ENCODE results near the gene C11orf91. TPM values are rescaled to one million over a fixed set of nuclear protein-coding genes. Genes with fewer than 3 reads are reported as not detected.
"Not testable (repeated sequence)": the region's sequence is repeated elsewhere in the genome, so short reads cannot be mapped to it uniquely, and the experiment has no call there.

C11orf91 gene
- total RNA-seq, 2 donors from 2014 or later = not detected

DNA sequence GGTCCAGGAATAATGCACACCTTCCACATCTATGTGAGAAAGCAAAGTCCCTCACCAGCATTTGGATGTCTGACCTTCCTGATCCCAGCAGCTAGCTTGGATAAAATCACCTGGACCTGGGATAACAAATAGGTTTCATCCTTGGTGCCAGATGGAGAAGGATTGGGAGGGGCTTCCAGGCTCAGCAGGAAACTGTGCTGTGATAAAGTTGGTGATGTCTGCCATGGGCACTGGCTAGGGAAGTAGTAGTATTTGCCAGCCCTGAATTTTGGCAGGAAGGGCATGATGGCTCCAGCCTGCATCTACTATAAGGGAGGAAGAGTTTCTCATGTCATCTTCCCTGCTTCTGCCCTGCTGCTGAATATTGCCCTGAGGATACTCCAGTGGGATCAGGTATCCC lies 37.5 kb downstream of the C11orf91 start:
- intact Hi-C loops (cut with DNase I, micrococcal nuclease) = no loop called here
- DNase-seq (no peak), ATAC-seq (no peak)

DNA sequence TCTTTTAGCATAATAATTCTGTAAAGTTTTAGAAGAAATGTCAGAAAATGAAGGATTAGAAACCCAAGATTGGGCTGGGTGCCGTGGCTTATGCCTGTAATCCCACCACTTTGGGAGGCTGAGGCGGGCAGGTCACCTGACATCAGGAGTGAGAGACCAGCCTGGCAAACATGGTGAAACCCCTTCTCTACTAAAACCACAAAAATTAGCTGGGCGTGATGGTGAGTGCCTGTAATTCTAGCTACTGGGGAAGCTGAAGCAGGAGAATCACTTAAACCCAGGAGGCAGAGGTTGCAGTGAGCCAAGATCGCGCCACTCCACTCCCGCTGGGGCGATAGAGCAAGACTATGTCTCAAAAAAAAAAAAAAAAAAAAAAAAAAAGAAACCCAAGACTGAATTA lies 39.1 kb downstream of the C11orf91 start:
- DNase-seq, ATAC-seq: not testable (repeated sequence)

DNA sequence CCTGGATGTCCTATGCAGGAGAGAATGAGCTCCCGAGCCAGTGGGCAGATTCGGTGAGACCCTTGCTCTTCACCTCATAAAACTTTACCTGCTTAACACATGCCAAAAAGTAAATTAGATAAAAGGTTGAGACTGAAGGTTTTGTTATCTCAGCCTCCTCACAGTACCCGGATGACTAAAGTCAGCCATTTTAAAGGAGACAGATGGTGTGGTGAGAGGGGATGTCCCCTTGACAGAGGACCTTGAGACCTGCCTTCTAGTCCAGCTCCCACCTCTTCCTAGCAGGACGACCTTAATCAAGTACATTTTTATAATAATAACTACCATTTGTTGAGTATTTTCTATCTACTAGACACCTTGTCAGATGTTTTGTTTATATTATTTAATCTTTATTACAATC lies 39.7 kb downstream of the C11orf91 start:
- no peak for ATAC-seq

More for the DNA sequence above, 39.1 kb downstream of the C11orf91 start:
- intact Hi-C loops (cut with DNase I, micrococcal nuclease) = not testable (repeated sequence)

DNA sequence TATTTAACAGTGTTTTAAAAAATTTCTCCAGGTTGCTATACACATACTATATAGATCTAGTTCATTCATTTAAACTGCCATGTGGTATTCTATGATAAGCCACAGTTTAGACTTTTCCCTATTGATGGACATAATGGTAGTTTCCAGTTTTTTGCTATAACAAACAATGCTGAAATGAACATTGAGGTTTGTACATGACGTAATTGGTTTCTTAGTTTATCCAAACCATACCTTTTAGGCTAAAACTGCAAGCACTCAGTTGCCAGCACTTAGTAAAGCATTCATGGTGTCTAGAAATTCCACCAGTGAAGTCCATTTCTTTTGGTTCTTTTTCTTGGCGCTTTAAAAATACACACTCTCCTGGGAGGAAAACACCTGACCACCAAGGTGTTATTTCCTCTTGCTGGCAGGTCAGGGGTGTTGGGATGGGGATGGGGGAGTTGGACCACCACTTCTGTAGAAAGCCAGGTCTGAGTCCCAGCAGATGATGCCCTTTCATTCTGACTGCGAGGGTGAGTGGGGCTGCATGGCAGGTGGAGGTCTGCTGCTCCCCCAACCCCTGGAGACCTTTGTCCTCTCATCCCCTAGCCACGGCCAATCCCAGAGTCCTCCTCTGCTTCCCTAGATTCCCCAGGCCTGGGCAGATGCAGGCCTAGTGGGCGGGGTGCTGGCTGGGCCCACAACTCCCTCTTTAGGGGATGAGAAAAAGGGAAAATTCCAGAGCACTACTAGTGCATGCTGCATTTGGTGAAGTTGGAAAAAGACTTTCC lies 41.1 kb downstream of the C11orf91 start:
- ATAC-seq (no peak), DNase-seq (no peak)
- intact Hi-C loops (cut with DNase I, micrococcal nuclease) = no loop called here

More for the DNA sequence above, 39.7 kb downstream of the C11orf91 start:
- no peak for DNase-seq
- intact Hi-C loops (cut with DNase I, micrococcal nuclease) = no loop called here

DNA sequence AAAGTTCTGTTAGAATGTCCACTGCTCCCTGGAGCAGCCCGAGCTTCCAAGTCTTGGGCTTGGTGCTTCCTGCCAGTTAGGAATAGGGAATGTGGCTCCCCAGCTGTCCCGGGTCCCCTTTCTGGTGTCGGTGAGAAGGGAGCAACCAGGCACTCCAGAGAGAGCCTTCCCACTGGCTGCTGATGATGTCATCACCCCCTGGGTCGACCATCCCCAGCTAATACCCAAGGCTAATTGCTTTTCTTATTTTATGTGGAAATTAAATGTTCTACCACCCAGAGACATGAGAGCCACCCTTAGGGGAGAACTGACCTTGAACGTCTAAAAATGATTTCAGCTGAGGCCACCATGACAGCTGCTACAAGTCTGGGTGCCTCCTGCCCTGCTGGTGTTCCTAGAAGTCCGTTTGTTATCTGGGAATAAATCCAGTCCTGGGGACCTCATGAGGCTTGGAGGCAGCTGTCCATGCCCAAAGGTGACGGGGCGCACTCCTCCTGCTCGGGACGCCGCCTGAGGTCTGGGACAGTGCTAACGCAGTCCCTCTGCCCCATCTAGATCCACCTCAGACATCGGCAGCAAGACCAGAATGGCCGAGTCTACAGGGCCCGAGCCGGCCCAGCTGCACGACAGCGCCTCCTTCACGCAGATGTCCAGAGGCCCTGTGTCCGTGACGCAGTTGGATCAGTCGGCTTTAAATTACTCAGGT lies 42.3 kb downstream of the C11orf91 start:
- ATAC-seq (no peak), DNase-seq (no peak)
- intact Hi-C loops (cut with DNase I, micrococcal nuclease) = no loop called here

DNA sequence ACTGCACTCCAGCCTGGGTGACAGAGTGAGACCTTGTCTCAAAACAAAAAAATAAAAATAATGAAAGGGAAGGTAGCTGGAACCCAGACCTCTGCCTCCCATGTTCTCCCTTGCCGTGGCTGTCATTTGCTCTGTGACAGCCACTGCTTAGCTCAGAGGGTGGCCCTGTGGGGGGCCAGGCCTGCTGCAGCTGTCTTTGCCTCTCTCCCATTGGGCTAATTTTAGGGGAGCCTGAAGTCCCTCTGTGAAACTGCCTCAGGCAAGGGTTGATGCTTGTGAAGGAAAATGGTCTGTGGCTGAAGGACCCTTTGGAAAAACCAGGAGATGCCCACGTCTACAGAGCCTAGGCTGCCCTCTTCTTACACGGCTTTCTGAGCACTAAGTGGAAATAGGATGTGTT lies 42.9 kb downstream of the C11orf91 start:
- ATAC-seq = no peak
- intact Hi-C loops (cut with DNase I, micrococcal nuclease) = no loop called here
- DNase-seq = no peak

DNA sequence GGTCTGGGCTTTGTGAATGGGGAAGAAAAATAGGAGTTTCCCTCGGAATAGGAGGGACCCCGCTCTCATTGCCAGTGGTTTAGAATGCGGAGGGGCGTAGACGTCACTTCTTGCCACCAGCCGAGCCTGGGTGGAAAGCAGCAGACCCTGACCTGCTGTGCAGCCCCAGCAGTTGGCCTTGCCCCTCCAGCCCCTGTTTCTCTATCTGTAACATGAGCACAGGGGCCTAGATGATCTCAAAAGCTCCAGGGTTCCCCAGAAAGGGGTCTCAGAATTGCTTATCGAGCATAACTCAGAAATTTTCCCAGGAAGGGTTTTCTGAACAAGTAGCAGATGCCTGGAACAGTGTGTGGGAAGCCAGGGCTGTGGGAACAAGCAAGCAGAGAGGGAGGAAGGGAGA lies 43.9 kb downstream of the C11orf91 start:
- DNase-seq (no peak), ATAC-seq (no peak)
- intact Hi-C loops (cut with DNase I, micrococcal nuclease) = no loop called here

DNA sequence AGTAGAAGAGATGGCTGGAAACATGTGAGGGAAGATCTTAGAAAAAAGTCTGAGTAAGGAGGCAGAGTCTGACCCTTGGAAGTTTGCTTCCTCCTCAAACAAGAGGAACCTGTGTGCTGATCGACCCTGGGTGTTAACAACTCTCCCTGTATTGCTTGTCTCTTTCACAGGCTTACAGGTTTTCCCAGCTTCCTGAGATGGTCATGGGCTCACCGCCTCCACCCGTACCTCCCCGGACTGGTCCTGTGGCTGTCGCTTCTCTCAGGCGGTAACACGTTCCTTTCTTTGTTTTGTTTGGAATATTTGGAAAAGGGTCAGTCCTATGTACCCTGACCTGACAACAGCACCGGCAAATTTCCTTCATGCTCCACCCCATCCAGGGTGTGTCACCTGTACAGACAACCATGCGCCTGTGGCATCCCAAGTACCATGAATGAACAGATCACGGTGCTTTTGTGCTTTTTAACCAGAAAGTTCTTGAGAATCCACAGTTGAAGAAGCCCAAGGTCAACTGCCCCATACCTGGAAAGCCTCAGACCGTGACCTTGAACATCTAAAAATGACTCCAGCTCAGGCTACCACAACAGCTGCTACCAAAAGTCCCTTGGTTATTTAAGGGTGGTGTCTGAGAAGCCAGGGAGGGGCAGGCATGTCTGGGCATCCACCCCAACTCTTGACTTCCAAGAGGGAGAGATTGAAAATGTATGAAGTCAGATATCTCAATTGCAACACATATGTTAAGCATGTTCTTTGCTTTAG lies 44.6 kb downstream of the C11orf91 start:
- ATAC-seq = no peak
- intact Hi-C loops (cut with DNase I, micrococcal nuclease) = no loop called here
- no peak for DNase-seq

DNA sequence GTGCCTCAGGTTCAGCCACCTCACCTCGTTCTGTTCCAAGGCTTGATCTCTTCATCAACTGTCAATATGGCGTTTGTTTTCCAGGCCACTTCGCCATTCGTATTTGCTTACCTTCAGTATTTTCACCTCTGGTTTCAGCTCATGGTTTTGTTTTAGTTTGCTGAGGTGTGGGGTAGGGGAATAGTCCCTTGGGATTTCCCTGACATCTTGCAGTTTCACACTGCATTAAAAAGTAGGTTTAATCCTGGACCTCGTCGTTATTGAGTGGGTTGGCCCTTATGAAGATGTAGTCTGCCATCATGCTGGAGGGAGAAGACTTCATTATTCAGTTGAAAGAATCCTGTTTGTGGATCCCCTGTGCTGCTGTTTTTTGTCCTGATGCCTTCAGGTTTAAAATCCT lies 46.0 kb downstream of the C11orf91 start:
- intact Hi-C loops (cut with DNase I, micrococcal nuclease) = no loop called here
- no peak for ATAC-seq
- no peak for DNase-seq

DNA sequence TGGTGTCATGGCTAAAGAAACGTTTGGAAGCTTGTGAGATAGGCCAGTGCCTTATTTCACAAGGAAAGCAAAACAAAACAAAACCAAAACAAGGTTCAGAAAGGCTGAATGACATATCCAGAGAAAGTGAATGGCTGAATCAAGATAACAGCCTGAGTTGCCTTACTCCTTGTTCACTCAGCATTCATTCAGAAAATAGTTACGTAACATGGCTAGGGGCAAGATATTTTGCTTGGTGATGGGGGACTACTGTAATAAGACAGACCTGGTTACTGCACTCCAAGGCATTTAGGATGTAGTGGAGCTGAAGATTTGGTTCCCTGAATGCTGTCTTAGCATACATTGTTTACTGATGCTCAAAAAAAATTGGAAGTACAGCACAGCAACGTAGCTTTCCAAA lies 47.7 kb downstream of the C11orf91 start:
- intact Hi-C loops (cut with DNase I, micrococcal nuclease) = no loop called here
- DNase-seq (no peak), ATAC-seq (no peak)

DNA sequence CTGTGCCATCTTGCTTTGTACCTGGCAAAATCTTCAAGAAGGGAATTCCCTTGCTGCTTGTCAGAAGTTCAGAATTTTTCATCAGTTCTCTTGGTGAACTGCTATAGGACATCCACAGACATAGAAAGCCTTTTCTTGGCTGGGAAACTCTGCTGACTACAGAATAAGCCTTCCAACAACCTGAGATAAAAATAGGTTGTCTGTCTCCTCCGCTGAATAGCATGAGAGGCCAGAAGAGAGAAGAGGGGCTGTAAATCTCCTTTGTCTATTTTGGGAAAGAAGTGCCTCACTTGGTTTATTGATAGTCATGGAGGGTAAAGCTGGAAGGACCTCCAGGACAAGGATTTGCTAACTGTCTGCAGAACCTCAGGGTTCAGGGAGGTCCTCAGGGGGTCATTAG lies 48.2 kb downstream of the C11orf91 start:
- intact Hi-C loops (cut with DNase I, micrococcal nuclease) = no loop called here
- ATAC-seq = no peak
- DNase-seq = no peak

DNA sequence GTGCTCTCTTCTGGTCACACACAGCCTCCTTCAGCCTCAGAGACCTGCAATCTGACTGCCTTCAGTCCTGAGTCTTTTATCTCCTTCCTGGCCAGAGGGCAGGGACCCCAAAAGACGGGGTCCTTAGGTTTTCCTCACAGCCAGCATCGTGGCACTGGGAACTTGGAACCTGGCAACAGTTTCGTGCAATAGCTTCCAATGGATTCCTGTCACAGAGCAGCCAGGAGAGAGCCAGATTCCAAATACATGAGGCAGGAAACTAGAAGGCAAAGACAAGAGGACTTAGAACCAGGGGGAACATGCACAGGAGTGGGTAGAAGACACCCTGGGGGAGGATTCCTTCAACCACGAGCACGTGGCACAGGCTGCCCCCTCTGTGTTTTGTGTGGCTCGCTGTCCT lies 48.6 kb downstream of the C11orf91 start:
- ATAC-seq = no peak
- DNase-seq = no peak

DNA sequence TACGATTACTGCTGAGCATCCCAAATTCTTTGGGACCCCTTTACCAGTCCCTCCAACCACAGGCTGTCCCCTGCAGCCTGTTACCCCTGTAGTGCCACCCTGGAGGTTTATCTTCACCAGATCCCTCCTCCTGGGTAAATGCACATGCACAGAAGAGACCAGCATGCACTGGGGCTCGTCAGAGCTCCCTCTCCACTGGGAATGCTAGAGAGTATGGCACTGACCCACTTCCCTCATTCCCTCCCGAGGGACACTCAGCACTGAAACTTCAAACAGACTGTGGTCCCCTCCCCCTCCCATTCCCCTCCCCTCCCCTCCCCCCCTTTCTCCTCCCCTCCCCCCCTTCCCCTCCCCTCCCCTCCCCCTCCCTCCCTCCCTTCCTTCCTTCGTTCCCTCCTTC lies 49.1 kb downstream of the C11orf91 start:
- DNase-seq (no peak), ATAC-seq (no peak)
- intact Hi-C loops (cut with DNase I, micrococcal nuclease) = no loop called here

More for the DNA sequence above, 48.6 kb downstream of the C11orf91 start:
- intact Hi-C loops (cut with DNase I, micrococcal nuclease) = no loop called here

DNA sequence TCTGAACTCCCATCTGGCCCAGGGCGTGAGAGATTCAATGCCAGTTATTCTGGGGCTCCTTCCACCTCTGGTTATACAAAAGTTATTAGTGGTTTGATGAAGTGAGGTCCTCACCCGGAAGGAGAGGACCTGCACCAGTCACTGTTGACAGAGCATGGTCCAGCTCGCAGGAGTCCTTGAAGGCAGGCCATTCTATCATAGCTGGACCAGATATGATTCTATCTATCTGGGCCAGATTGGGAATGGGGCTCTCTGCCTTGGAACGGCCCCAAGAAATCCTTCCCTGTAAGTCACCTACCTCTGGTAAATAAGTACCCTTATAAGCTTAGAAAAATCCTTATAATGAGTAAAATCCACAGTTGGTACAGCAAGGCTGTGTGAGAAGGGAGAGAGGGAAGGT lies 50.7 kb downstream of the C11orf91 start:
- intact Hi-C loops (cut with DNase I, micrococcal nuclease) = no loop called here
- ATAC-seq (no peak), DNase-seq (no peak)

Other genes starting within 250 kb of the C11orf91 start
- 100 to 1,000 TPM; 271 to 585 TPM for gene CD59, start 35.6 kb upstream of the C11orf91 start, total RNA-seq
- 10 to 100 TPM; 29.5 to 36.5 TPM for gene FBXO3, start 73.7 kb upstream of the C11orf91 start, total RNA-seq
- 1 to 10 TPM; 5.8 to 9.0 TPM for gene LMO2, start 191.2 kb upstream of the C11orf91 start, total RNA-seq